Epithelial cell of prostate (primary cell): ENCODE data around the gene TMEM50B.
"Not testable (repeated sequence)": the region's sequence is repeated elsewhere in the genome, so short reads cannot be mapped to it uniquely, and the experiment has no call there.

Source experiments
- DNase-seq: peaks from one replicate; pipeline ENCODE4 v3.0.0-alpha.2; 2011; ENCODE audit warnings: low read depth, low spot score
- H3K27ac ChIP-seq: fragments of 450-650 bp; 2 replicates; pipeline ENCODE4 v1.5.1; 2017; ENCODE audit warnings: mild to moderate bottlenecking

Gene TMEM50B

DNA sequence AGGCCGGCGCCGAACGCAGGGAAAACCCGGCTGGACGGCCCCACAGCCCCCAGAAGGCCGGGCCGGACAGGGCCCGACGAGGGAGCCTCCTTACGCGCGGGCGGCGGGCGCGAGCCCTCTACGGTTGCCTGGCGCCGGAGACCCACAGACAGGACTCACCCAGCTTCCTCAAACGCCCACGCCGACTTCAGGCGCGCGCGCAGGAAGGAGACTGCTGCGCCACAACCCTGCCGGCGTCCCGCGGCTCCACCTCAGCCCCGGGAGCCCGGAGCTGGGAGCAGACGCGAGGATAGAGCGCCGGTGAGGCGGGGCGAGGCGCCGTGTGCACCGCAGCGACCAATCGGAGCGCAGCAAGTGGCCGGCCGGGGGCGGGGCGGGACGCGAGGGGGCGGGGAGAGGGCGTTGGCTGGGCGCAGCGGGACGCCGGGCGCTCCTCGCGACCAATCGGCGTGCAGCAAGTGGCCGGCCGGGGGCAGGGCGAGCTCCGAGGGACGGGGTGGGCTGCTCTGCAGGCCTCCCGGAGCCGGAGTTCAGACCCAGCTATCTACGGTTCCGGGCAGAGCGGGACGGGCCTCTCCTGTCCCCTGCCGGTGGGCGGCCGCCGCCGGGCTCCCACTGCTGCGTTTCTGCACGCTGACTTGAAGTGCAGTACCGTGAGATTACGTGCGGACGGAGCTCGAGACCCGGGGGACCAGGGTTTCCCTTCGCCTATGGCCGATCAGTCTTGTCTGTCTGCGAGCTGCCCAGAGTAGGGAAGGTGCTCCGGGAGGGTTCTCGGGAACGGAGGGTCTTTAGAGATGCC lies at the start of gene TMEM50B:
TSS of gene TMEM50B (minus strand) at position 296 of the 802 bp plus-strand sequence. CDS start 11,089 bp downstream, outside the sequence.
- H3K27ac ChIP-seq, result peak within 1 kb of the TSS; percentile 84
- peak; percentile 79 for DNase-seq

DNA sequence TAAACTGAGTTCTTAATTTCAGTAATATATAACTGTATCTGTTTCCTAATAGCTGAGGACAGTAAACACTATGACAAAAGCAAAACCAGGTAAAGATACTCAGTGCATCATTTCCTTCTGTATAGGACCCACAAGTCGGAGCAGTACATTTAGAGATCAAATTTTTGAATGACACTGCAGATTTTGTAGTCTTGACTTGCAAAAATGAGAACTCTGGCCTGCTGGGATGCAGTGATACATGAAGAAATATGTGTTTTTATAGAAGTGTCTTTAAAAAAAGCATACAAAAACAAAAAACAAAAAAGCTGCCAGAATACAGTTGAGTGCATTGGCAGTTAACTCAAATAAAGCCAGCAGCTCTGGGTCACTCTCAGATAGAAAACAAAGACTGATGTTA lies 43.2 kb upstream of the TMEM50B start:
- H3K27ac ChIP-seq, result no peak overlapping the region
- no peak for DNase-seq

DNA sequence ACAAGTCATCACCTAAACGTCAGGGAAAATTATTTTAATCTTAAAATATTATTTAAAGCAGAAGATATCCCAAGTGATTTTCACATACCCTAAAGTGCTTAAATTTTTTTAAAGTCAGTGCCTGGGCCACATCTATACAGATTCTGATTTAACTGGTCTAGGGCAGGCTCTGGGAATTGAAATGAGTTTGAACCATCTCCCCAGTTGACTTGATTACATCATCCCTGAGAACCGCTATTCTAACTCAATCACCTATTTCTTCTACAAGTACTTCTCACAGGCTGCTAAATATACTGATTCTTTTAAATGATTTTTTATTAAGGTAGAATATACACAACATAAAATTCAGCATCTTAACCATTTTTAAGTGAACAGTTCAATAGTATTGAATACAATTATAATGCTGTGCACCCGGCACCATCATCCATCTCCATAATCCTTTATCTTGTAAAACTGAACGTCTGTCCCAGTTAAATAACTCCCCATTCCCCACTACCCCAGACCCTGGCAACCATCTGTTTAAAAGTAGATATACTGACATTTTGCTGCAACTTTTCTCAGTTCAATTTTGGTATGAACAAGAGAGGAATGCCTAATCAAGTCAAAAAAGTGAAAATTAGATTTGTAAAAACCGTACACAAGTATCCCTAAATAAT lies 42.7 kb upstream of the TMEM50B start:
- no peak overlapping the region for H3K27ac ChIP-seq
- no peak for DNase-seq

DNA sequence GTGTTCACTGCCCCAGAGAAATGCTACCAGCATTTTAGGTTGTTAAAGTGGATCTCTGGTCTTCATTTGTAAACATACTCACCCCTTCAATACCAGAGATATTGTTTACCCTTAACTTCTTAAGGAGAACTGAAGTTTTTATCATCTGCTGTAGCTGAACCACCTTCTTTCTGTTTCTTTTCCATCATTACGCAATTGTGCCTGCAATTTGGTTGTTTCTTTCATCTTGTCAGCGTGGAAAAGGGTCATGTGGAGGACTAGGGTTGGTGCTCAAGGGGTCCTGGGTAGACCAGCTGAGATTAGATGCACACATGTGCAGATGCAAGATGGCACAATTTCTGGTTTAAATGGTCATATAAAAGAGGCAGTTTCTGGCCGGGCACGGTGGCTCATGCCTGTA lies 39.1 kb upstream of the TMEM50B start:
- no peak for DNase-seq
- H3K27ac ChIP-seq, result no peak overlapping the region

DNA sequence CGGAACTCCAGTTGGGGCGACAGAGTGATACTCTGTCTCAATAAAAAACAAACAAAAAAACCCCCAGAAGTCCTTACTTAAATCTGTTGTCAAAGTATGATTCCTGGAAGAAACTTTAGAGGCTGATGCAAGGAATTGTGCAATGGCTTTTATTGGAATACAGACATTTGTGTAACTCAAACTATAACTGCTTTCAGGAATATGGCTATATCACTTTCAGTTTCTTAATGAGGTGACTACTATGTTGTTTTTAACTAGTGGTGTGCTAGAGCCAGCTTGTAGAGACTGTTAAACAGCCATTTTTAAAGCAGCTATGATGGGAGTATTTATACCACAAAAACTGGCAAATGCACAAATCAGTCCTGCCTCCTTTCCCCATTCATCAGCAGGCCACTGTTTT lies 34.5 kb upstream of the TMEM50B start:
- DNase-seq, result no peak
- no peak overlapping the region for H3K27ac ChIP-seq

DNA sequence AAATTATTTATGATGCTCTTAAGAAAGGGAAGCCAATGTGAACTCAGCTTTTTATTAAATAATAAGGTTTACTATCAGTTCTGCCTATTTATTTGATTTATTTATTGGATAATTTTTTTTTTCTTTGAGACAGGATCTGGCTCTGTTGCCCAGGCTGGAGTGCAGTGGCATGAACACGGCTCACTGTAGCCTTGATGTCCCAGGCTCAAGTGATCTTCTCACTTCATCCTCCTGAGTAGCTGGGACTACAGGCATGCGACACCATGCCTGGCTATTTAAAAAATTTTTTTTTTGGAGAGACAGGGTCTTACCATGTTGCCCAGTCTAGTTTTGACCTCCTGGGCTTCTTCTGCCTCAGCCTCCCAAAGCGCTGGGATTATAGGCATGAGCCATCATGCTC lies 32.7 kb upstream of the TMEM50B start:
- H3K27ac ChIP-seq, result no peak overlapping the region
- DNase-seq, result no peak

DNA sequence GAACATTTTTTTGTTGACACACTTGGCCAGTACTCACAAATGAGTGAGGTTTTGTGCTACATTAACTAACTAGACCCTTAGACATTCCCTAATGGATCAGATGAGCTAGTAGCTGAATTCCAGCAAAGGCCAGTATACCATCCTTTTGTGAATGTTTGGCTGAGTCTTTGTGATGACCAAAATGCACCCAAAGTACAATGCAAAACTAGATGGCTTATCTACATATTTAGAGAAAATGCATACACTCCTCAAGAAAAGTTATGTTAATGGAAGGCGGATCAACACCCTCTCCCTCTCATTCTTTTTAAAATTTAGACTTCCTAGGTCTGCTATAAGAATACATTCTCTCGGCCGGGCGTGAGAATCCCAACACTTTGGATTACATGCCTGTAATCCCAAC lies 31.9 kb upstream of the TMEM50B start:
- no peak for DNase-seq
- no peak overlapping the region for H3K27ac ChIP-seq

DNA sequence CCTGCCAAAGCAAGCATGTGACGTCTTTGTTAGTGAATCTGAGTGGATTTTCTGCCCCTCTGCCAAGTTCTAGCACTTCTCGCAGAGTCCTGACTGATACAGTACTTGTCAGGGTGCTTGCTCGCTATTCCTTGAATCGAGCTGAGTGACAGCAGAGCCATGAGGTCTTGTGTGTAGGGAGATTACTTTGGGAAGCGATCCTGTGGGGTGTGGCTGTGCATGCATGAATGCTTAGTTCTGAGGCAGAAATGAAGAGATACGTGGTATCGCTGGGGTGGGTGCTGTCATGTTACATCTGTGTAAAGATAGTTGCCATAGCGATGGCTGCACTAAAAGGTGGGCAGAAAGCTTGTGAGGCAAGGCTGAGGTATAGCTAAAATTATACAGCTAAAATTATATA lies 31.1 kb upstream of the TMEM50B start:
- DNase-seq, result no peak
- no peak overlapping the region for H3K27ac ChIP-seq

DNA sequence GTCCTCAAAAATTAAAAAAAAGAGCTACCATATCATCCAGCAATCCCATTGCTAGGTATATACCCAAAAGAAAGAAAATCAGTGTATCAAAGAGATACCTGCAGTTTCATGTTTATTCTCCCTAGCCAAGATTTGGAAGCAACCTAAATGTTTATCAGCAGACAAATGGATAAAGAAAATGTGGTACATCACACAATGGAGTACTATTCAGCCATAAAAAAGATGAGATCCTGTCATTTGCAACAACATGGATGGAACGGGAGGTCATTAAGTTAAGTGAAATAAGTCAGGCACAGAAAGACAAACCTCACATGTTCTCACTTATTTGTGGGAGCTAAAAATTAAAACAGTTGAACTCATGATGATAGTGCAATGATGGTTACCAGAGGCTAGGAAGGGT lies 27.2 kb upstream of the TMEM50B start:
- DNase-seq, H3K27ac ChIP-seq: not testable (repeated sequence)

DNA sequence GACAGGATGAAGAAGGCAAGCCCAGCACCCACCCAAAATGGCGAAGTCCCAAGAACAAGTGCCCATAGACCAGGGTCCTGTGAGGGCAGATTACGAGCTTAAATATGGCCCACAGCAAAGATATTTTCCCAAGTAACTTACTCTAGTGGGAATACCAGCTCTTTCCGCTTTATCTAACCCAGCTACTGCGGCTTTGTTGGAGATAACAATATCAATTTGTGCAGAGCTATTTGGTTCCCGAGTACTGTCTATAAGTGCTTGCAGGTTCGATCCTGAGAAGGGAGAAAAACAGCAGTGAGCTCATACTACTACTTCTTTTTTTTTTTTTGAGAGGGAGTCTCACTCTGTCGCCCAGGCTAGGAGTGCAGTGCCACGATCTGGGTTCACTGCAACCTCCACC lies 26.1 kb upstream of the TMEM50B start:
- H3K27ac ChIP-seq, result no peak overlapping the region
- no peak for DNase-seq

DNA sequence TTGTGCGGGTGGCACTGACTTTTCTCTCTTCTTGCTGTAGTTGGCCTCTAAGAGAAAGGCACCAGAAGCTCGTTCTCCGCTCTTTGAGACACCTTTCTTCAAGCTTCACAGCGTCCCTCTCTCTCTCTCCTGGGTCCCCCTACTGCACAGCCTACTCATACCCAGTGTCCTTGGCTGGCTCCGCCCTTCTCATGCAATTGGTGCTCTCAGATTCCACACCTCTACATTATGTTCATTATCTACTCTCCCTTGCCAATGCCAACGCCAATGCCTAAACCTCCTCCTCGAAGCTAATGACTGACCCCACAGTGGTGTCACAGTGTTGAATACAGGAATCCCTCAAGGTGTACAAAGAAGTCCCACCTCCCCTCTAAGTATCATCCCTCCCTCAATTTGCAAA lies 16.6 kb upstream of the TMEM50B start:
- H3K27ac ChIP-seq, result no peak overlapping the region
- no peak for DNase-seq

DNA sequence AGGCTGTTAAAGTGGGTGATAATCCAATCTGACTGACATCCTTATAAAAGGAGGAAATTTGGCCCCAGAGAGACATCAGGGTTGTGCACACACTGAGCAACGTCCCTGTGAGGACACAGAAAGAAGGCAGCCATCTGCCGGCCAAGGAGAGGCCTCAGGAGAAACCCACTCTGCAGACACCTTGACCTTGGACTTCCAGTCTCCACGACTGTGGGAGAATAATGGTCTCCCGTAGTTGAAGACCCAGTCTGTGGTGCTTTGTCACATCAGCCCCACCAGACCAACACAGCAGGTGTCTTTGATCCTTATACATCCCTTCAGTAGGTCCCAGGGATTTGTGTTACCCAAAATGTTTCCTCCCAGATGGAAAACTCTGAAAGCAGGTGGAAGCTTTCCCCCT lies 16.0 kb upstream of the TMEM50B start:
- H3K27ac ChIP-seq, result no peak overlapping the region
- DNase-seq, result no peak

DNA sequence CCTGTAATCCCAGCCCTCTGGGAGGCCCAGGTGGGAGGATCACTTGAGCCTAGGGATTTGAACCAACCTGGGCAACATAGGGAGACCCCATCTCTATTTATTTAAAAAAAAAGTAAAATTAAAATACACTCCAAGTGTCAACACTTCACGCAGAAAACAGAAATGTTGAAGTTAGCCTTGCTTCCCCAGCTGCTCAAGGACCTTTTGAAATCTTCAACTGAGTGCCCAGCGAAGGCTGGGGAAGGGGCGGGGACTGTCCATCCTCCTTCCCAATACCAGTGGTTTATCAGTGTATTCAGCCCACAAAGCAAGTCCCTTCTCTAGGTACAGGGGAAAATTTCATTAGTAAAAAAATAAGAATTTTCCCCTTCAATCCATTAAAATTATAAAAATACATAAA lies 14.0 kb upstream of the TMEM50B start:
- H3K27ac ChIP-seq, result no peak overlapping the region
- no peak for DNase-seq

DNA sequence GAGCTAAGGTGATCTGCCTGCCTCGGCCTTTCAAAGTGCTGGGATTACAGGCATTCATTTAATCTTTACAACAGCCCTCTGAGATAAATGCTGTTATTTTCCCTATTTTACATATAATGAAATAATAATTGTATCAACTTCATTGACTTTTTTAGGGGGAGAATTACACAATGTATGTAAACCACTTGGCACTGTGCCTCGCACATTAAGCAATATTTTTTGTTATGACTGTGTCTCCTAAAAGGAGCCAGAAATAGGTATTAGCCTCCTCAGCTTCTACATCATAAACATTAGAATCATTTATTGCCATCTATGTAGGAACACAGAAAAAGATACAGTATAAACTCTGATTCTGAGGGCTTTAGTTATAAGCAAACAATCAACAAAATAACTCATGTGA lies 12.8 kb upstream of the TMEM50B start:
- no peak for DNase-seq
- H3K27ac ChIP-seq, result no peak overlapping the region

DNA sequence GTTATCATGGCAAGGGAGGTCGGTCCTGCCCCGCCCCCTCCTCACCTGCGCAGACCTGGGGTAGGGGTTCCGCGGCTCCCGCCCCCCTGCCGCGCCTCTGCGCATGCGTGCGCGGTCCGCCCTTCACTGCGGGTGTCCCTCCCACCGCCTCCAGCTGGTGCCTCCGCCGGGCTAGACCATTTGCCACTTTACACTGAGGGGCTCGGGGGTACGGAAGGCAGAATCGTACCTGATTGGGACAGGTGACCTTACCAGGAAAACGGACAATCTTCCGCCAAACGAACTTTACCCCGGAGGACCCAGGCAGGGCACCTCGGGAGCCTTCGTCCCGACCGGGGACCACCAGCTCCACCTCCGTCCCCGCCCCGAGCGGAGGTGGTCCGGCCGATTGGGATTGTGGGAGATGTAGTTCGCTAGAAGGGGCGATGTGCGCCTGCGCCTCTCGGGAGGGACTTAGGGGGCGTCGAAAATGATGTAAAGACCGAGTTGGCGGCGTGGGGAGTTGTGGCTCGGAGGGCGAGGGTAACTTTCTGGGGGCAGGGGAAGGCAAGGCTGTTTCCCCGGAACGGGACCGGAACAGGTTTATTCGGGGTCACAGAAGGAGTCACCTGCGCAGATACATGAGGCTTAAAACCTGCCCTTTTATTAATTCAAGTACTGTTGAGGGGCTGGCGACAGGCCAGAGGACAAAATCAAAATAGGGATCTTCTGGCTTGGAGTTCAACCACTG lies 11.8 kb upstream of the TMEM50B start, which contains the start of gene DNAJC28:
TSS of gene DNAJC28 (minus strand) at position 344 of the 730 bp plus-strand sequence. CDS start 2,323 bp downstream, outside the sequence.
- peak; percentile 12 for DNase-seq
- H3K27ac ChIP-seq, result peak within 1 kb of the TSS; percentile 36

DNA sequence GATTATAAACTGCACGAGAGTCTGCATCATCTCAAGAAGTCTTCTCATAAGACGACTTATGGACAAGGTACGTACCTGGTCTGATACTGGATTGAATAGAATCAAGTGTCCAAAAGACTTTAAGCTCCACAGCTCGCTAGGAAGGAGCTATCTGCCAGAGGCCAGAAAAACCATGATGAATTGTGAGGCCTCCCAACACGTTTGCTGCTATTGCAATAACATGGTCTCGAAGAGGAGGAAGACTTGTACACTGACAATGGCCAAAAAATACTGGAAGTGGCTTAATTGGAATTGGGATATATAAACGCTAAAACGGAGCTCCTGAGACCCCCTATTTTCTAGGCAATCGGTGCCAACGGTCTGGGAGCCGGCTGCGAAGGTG lies 11.2 kb upstream of the TMEM50B start:
- H3K27ac ChIP-seq, result peak overlapping the region; percentile 36
- DNase-seq, result no peak

DNA sequence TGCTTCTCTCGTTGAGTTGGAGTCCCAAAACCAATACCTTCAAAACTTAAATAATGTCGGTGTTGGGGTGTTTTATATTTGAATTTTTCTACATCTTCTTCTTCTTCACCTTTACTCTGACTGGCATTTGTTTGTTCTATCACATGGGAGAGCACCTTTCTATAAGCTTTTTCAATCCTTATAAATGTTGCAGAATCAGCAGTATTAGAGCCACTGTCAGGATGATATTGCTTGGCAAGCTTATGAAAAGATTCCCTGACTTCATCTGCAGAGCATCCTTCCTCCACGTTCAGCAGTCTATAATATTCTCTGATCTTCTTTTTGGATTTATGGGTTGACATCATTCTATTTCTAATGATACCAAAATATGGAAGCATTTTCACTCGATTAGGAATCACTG lies 9.2 kb upstream of the TMEM50B start:
- DNase-seq, result no peak
- H3K27ac ChIP-seq, result no peak overlapping the region

DNA sequence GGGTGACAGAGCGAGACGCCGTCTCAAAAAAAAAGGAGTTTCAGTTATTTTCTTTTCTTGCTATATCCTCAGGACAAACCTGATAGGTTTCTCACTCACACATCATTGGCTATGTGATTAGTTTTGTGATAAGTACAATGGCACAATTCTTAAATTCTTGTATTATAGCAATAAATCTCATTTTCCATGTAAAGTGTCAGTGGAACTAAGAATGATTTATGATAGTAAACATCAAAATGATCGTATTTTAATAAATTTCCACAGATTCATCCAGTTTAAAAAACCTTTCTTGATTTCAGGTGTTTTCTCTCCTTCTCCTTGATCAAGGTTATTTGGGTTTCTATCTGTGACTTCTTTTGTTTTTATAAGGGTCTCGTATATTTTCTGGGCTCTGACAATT lies 8.2 kb upstream of the TMEM50B start:
- DNase-seq, result no peak
- no peak overlapping the region for H3K27ac ChIP-seq

DNA sequence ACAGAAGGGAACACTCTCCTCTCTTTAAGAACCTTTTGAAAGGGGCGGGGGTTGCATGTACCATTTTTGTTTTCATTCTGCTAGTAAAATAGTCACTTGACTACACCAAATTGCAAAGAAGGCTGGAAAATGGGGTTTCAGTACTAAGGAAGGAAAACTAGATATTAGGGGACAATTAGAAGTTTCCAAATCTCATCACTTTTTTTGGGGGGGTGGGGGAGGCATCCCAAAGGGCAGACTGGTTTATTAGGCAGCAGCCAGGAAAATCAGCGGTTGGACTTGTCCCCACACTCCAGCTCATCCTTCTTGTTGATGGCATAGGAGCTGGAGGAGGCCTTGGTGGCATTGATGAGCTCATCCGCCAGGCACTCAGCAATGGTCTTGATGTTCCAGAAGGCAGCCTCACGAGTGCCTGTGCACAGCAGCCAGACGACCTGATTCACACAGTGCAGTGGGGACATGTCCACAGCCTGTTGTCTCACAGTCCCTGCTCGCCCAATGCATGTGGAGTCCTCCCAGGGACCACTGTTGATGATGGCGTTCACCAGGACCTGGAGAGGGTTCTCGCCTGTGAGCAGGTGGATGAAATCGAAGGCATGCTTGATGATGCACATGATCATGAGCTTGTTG lies 1.7 kb upstream of the TMEM50B start:
- H3K27ac ChIP-seq, result no peak overlapping the region
- no peak for DNase-seq

DNA sequence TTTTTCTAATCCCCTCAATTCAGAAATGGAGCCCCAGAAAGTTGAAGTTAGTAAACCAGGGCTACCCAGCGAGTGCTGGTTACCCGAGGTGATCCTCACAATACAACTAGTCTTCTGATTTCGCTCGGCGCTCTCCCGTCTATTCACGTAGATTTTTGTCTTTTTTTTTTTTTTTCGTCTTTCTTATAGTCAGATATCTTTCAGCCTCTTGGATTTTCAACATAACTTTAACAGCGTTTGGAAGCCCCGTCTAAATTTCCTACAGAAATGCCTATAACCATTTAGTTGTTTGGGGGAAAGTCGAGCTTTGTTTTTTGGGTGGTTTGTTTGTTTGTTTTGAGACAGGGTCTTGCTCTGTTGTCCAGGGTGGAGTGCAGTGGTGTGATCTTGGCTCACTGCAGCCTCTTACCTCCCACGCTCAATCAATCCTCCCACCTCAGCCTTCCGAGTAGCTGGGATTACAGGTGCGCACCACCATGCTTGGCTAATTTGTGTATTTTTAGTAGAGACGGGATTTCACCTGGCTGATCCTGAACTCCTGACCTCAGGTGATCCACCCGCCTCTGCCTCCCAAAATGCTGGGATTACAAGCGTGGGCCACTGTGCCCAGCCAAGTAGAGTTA lies 818 bp upstream of the TMEM50B start:
- DNase-seq, result no peak
- peak overlapping the region; percentile 84 for H3K27ac ChIP-seq
